ENCODE results near the gene SLC37A1. TPM values are rescaled to one million over a fixed set of nuclear protein-coding genes. Genes with fewer than 3 reads are reported as not detected.

Gene SLC37A1
- total and polyA plus RNA-seq, 2 of the 13 experiments (the other 11 are each of a cell fraction or from before 2014, with no cell fraction given), result 0.22 to 0.40 TPM

GRCh38 chr21:42581993-42582786, 68.5 kb downstream of the SLC37A1 start:
- BruUV-seq (replicated peaks), result no TSS peak
- ChIA-PET POLR2A (no interaction called here), CTCF (ENCODE audit: low intra/inter-chr PET ratio, low total read pairs) (no interaction called here)
- in situ Hi-C loops (cut with HindIII; ENCODE audit: extremely low pct_ligation_motif_present, low pct_unique_long_range_greater_than_20kb), result no loop called here
- Histone ChIP-seq H3K27me3 (ENCODE audit: control insufficient read depth in 1 of 2, insufficient read depth in 2 of 2, low read length in 2 of 2) (peaks cover 3 to 44% of the 10 kb centered on the region in 2 experiments), H3K36me3 (replicated peaks in 1 of 2; ENCODE audit: control insufficient read depth in 1 of 2, insufficient read depth in 2 of 2, low read length in 2 of 2) (no peaks in the 10 kb centered on the region), H3K4me1 (ENCODE audit: insufficient read depth, low read length) (0 out of 2 replicates have a peak, but pooled peaks cover 6% of the 10 kb centered on the region), H4K20me1 (ENCODE audit: insufficient read depth, low read length) (no peaks in the 10 kb centered on the region), H3K4me3 (replicated peaks in 1 of 3; ENCODE audit: insufficient read depth in 1 of 3, low read depth in 2 of 3, low read length in 3 of 3) (no peak overlapping the region), H2AFZ (ENCODE audit: low read length) (no peak overlapping the region), H3K9ac (ENCODE audit: insufficient read depth, low read depth, low read length) (no peak overlapping the region), H3K9me3 (ENCODE audit: low read length) (no peaks in the 10 kb centered on the region), H3K4me2 (ENCODE audit: low read depth, low read length) (no peak overlapping the region), H3K79me2 (ENCODE audit: insufficient read depth, low read length) (no peaks in the 10 kb centered on the region), H3K27ac (ENCODE audit: extremely low read length, insufficient read depth, low read length) (no peak overlapping the region)
- FAIRE-seq (no peak), ATAC-seq (no peak), DNase-seq (ENCODE audit: low spot score) (no peak)
- WGBS (ENCODE audit: low lambda C conversion rate), result 52% methylated on average over 17 of the region's 17 CpGs
- intact Hi-C loops (cut with micrococcal nuclease; ENCODE audit: unreplicated experiment), result no loop called here
- TF ChIP-seq ARID3A (IDR thresholded peaks at IDR 0.05; ENCODE audit: low read depth, low read length) (no peak), MAFF (IDR thresholded peaks at IDR 0.05; ENCODE audit: low read depth, low read length) (no peak), PCBP2 (optimal IDR thresholded peaks at IDR 0.05; ENCODE audit: low read depth, low read length, poor library complexity, severe bottlenecking) (no peak), RELA (CRISPR knock-in tag; IDR thresholded peaks at IDR 0.05) (no peak), ZBTB14 (CRISPR knock-in tag; IDR thresholded peaks at IDR 0.05) (no peak), ZBTB43 (CRISPR knock-in tag; conservative IDR thresholded peaks at IDR 0.05) (no peak), SRSF9 (IDR thresholded peaks at IDR 0.05; ENCODE audit: borderline replicate concordance, insufficient read depth, low read depth, low read length, poor library complexity, severe bottlenecking) (no peak), ZNF720 (CRISPR knock-in tag; IDR thresholded peaks at IDR 0.05) (no peak), ZNF747 (CRISPR knock-in tag; IDR thresholded peaks at IDR 0.05; ENCODE audit: borderline replicate concordance) (no peak), CENPT (CRISPR knock-in tag; IDR thresholded peaks at IDR 0.05; ENCODE audit: low read depth) (no peak), MBNL3 (CRISPR knock-in tag; conservative IDR thresholded peaks at IDR 0.05) (no peak), GTF3A (CRISPR knock-in tag; conservative IDR thresholded peaks at IDR 0.05) (no peak), ZNF235 (CRISPR knock-in tag; IDR thresholded peaks at IDR 0.05; ENCODE audit: borderline replicate concordance) (no peak), AHDC1 (CRISPR knock-in tag; IDR thresholded peaks at IDR 0.05; ENCODE audit: borderline replicate concordance) (no peak)

Measured in HepG2 (cell line).